ENCODE data around the gene ZNF76.

DNA sequence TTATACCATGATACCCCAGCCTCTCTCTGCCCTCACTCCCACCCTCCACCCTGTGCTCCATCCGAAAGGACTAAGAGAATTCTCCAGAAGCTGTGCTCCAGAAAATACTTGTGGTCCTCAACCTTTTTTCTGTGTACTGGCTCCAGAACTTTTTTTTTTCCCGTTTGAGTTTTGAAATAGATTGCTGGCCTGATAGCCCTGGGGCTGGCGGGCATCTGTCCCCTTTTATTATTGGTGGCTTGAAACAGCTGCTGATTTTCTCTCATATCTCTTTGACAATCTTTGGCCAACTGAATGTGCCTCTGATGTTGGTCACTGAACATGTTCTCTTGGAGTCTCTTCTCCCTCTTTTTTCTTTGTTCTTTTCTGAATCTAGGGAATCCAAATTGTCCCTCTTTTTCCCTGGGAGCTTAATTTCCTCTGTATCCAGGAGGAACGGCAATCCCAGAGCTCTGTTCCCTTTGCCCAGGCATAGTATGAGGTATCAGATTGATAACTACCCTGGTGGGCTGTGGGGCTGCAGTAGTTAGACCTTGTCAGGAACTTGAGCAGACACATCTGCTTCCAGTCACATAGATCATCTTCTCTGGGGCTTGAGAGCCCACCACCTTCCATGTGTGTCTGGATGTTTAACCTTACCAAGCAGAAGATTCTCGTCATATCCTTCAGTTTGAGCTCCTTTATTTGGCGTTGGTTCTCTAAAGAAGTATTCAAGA is 84.5 kb downstream of the ZNF76 start:
- TF ChIP-seq EZH2 (IDR thresholded peaks at IDR 0.05; ENCODE audit: low read depth): no peak
- TF ChIP-seq, protein P1, sequence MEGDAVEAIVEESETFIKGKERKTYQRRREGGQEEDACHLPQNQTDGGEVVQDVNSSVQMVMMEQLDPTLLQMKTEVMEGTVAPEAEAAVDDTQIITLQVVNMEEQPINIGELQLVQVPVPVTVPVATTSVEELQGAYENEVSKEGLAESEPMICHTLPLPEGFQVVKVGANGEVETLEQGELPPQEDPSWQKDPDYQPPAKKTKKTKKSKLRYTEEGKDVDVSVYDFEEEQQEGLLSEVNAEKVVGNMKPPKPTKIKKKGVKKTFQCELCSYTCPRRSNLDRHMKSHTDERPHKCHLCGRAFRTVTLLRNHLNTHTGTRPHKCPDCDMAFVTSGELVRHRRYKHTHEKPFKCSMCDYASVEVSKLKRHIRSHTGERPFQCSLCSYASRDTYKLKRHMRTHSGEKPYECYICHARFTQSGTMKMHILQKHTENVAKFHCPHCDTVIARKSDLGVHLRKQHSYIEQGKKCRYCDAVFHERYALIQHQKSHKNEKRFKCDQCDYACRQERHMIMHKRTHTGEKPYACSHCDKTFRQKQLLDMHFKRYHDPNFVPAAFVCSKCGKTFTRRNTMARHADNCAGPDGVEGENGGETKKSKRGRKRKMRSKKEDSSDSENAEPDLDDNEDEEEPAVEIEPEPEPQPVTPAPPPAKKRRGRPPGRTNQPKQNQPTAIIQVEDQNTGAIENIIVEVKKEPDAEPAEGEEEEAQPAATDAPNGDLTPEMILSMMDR (conservative IDR thresholded peaks at IDR 0.05): no peak
